M059J (cell line): ENCODE data around the gene DMD. TPM values are rescaled to one million over a fixed set of nuclear protein-coding genes. Genes with fewer than 3 reads are reported as not detected.

ENCODE experiments used
- DNase-seq: peaks from one replicate; pipeline ENCODE4 v3.0.0-alpha.2; 2012; ENCODE audit warnings: low read depth
- total RNA-seq: library from RNA; depleted of rRNA; stranded (reverse); fragments of >200 nt; shearing (Covaris generic); gene quantifications from 2 replicates; pipeline ENCODE4 v1.2.3, GENCODE V29; 2014

The DMD gene
- total RNA-seq, 1 experiment from 2014 or later: 1.1 TPM

- DNase-seq: no peak
Measured at GRCh38 chrX:32489125-32489524, 722.2 kb downstream of the DMD start.

- DNase-seq: no peak
Measured at GRCh38 chrX:32483534-32484136, 727.7 kb downstream of the DMD start.

GRCh38 chrX:32480019-32480418, 731.3 kb downstream of the DMD start:
- DNase-seq: peak; percentile 2

GRCh38 chrX:32472364-32472763, 739.0 kb downstream of the DMD start:
- no peak for DNase-seq

- no peak for DNase-seq
Measured at GRCh38 chrX:32455704-32456103, 755.6 kb downstream of the DMD start.

- DNase-seq: peak; percentile 22
Measured at GRCh38 chrX:32451954-32452695, 759.2 kb downstream of the DMD start.

GRCh38 chrX:32448945-32449344, 762.4 kb downstream of the DMD start:
- DNase-seq: peak; percentile 9

GRCh38 chrX:32448320-32448719, 763.0 kb downstream of the DMD start:
- DNase-seq: peak; percentile 53

GRCh38 chrX:32447640-32448039, 763.7 kb downstream of the DMD start:
- DNase-seq: no peak

- DNase-seq: no peak
Measured at GRCh38 chrX:32443841-32444240, 767.5 kb downstream of the DMD start.

- DNase-seq: no peak
Measured at GRCh38 chrX:32421266-32421665, 790.1 kb downstream of the DMD start.

GRCh38 chrX:32408389-32408788, 803.0 kb downstream of the DMD start:
- DNase-seq: peak; percentile 8

- DNase-seq: no peak
Measured at GRCh38 chrX:32397562-32398216, 813.7 kb downstream of the DMD start.

- DNase-seq: no peak
Measured at GRCh38 chrX:32395878-32396277, 815.5 kb downstream of the DMD start.

GRCh38 chrX:32392655-32393054, 818.7 kb downstream of the DMD start:
- no peak for DNase-seq

- no peak for DNase-seq
Measured at GRCh38 chrX:32370456-32371205, 840.7 kb downstream of the DMD start.

- DNase-seq: no peak
Measured at GRCh38 chrX:32293962-32294700, 917.2 kb downstream of the DMD start.

- DNase-seq: no peak
Measured at GRCh38 chrX:32289356-32289755, 922.0 kb downstream of the DMD start.

- no peak for DNase-seq
Measured at GRCh38 chrX:32281853-32282252, 929.5 kb downstream of the DMD start.

GRCh38 chrX:32280921-32281320, 930.4 kb downstream of the DMD start:
- no peak for DNase-seq

GRCh38 chrX:32280489-32280888, 930.9 kb downstream of the DMD start:
- DNase-seq: no peak

GRCh38 chrX:32276153-32276552, 935.2 kb downstream of the DMD start:
- no peak for DNase-seq
